RWPE1 (cell line): Measurements from ENCODE around the gene PODN.

Experiments used
- CTCF ChIA-PET: fragments of 350-600 bp; sonication (Branson Sonifier 250); formaldehyde crosslinking; extraction: SDS; loops from one replicate; lab custom pipeline; 2021; lab: Yijun Ruan, JAX
- POLR2A ChIA-PET: fragments of 400-600 bp; formaldehyde crosslinking; extraction: SDS; loops from one replicate; lab custom pipeline; 2020; ENCODE audit warnings: antibody characterized with exemption; ENCODE audit not compliant: low non-redundant PET; lab: Yijun Ruan, JAX
- DNase-seq: peaks from one replicate; pipeline ENCODE4 v3.0.0; 2012; ENCODE audit warnings: low spot score
- H3K27ac ChIP-seq: fragments of 450-650 bp; 2 replicates; pipeline ENCODE4 v1.5.1; 2017
- CTCF ChIP-seq: fragments of 450-650 bp; conservative IDR thresholded peaks from 2 replicates; pipeline ENCODE4 v1.5.1; 2017; ENCODE audit warnings: low read depth, mild to moderate bottlenecking

Gene PODN

GRCh38 chr1:53022179-53022578, 39.8 kb upstream of the PODN start:
- TF ChIP-seq CTCF = no peak
- DNase-seq = no peak
- no peak overlapping the region for H3K27ac ChIP-seq
- CTCF ChIA-PET = no interaction called here
- POLR2A ChIA-PET = no interaction called here

- ChIA-PET POLR2A (no interaction called here), CTCF (no interaction called here)
- no peak for DNase-seq
- H3K27ac ChIP-seq = no peak overlapping the region
- no peak for TF ChIP-seq CTCF
Measured at GRCh38 chr1:53023546-53023945, 38.5 kb upstream of the PODN start.

- no peak for DNase-seq
- ChIA-PET CTCF (no interaction called here), POLR2A (no interaction called here)
- no peak for TF ChIP-seq CTCF
- H3K27ac ChIP-seq = no peak overlapping the region
Measured at GRCh38 chr1:53024117-53024516, 37.9 kb upstream of the PODN start.

- ChIA-PET POLR2A (no interaction called here), CTCF (no interaction called here)
- no peak for TF ChIP-seq CTCF
- H3K27ac ChIP-seq = no peak overlapping the region
- peak; percentile 19 for DNase-seq
Measured at GRCh38 chr1:53025034-53025768, 36.8 kb upstream of the PODN start.

- no peak for TF ChIP-seq CTCF
- DNase-seq = no peak
- no peak overlapping the region for H3K27ac ChIP-seq
- POLR2A ChIA-PET = no interaction called here
- CTCF ChIA-PET = no interaction called here
Measured at GRCh38 chr1:53025769-53026112, 36.3 kb upstream of the PODN start.

- POLR2A ChIA-PET = no interaction called here
- H3K27ac ChIP-seq = no peak overlapping the region
- no peak for DNase-seq
- CTCF ChIA-PET = no interaction called here
- no peak for TF ChIP-seq CTCF
Measured at GRCh38 chr1:53026254-53026653, 35.8 kb upstream of the PODN start.
